HEK293T (cell line): ENCODE data around the gene ZFP62.

Source experiments
- BHLHE40 ChIP-seq: fragments of 450-650 bp; IDR thresholded peaks from 2 replicates; pipeline ENCODE4 v1.6.1; 2016; ENCODE audit warnings: mild to moderate bottlenecking, moderate library complexity, borderline replicate concordance
- ELF4 ChIP-seq: fragments of 450-650 bp; IDR thresholded peaks from 2 replicates; pipeline ENCODE4 v1.6.1; 2017; ENCODE audit warnings: antibody characterized with exemption
- FOXK2 ChIP-seq: fragments of 450-650 bp; IDR thresholded peaks from 2 replicates; pipeline ENCODE4 v1.6.1; 2016; ENCODE audit warnings: mild to moderate bottlenecking
- FOXM1 ChIP-seq: fragments of 450-650 bp; IDR thresholded peaks from 2 replicates; pipeline ENCODE4 v1.6.1; 2017; ENCODE audit warnings: mild to moderate bottlenecking, borderline replicate concordance
- L3MBTL2 ChIP-seq: fragments of 450-650 bp; conservative IDR thresholded peaks from 2 replicates; pipeline ENCODE4 v1.6.1; 2016; ENCODE audit warnings: mild to moderate bottlenecking
- LEF1 ChIP-seq: fragments of 450-650 bp; IDR thresholded peaks from 2 replicates; pipeline ENCODE4 v1.6.1; 2017; ENCODE audit warnings: mild to moderate bottlenecking, borderline replicate concordance
- SP1 ChIP-seq: fragments of 450-650 bp; IDR thresholded peaks from 2 replicates; pipeline ENCODE4 v1.6.1; 2017
- SUZ12 ChIP-seq: fragments of 450-650 bp; IDR thresholded peaks from 2 replicates; pipeline ENCODE4 v1.6.1; 2016; ENCODE audit warnings: mild to moderate bottlenecking
- TARDBP ChIP-seq: fragments of 450-650 bp; IDR thresholded peaks from 2 replicates; pipeline ENCODE4 v1.6.1; 2016
- ZNF384 ChIP-seq: fragments of 450-650 bp; IDR thresholded peaks from 2 replicates; pipeline ENCODE4 v1.6.1; 2016
- TF ChIP-seq, protein P1 (sequence below): fragments of 450-650 bp; IDR thresholded peaks from 2 replicates; pipeline ENCODE4 v1.6.1; 2016

DNA sequence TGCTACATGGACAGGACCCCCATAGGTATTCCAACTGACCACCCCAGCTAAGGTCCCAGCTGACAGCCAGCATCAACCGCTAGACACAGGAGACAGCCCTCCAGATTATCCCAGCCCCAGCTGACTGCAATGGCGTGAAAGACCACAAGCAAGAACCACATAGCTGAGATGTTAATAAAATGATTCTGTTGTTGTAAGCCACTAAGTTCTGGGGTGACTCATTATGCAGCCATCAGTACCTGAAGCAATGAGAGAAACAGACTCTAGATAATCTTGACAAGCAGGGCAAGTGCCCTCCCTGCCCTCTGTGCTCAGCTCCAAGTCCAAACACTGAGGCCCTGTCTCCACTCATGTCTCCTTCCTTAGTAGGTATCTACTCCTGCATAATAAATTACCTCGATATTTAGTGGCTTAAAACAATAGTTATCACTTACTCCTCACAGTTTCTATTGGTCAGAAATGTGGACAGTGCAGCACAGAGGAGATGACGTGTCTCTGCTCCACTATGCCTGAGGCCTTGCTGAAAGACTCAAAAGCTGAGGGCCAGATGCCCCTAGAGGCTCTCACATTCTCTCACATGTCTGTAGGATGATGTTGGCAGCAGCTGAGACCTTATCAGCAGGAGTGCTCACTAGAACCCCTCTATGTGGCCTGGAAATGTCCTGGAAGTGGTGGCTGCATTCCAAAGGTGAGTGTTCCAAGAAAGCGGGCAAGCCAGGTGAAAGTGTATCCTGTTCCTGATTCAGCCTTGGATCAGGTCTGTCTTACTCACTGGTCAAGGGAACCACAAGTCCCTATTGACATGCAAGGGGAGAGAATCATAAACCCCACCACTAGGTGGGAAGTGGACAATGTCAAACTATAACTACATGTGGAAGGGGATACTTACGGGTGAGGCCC, 60.9 kb downstream of the ZFP62 start:
- TF ChIP-seq, protein P1, sequence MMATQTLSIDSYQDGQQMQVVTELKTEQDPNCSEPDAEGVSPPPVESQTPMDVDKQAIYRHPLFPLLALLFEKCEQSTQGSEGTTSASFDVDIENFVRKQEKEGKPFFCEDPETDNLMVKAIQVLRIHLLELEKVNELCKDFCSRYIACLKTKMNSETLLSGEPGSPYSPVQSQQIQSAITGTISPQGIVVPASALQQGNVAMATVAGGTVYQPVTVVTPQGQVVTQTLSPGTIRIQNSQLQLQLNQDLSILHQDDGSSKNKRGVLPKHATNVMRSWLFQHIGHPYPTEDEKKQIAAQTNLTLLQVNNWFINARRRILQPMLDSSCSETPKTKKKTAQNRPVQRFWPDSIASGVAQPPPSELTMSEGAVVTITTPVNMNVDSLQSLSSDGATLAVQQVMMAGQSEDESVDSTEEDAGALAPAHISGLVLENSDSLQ, result no peak
- TF ChIP-seq BHLHE40, result no peak
- no peak for TF ChIP-seq L3MBTL2
- TF ChIP-seq LEF1, result no peak
- no peak for TF ChIP-seq FOXK2
- TF ChIP-seq ELF4, result no peak
- no peak for TF ChIP-seq ZNF384
- TF ChIP-seq SUZ12, result no peak
- no peak for TF ChIP-seq TARDBP
- TF ChIP-seq SP1, result no peak
- TF ChIP-seq FOXM1, result no peak
